NT2/D1 (cell line): ENCODE data around the gene SNRPD3.

Source experiments
- DNase-seq: peaks from one replicate; pipeline ENCODE4 v3.0.0-alpha.2; 2011; ENCODE audit warnings: low read depth, low spot score
- H3K27me3 ChIP-seq: 2 replicates; pipeline ENCODE4 v1.6.0; 2011; ENCODE audit warnings: mild to moderate bottlenecking; ENCODE audit not compliant: insufficient read length, insufficient read depth
- H3K36me3 ChIP-seq: 2 replicates; pipeline ENCODE4 v1.6.1; 2011; ENCODE audit warnings: mild to moderate bottlenecking, low read length, mixed read lengths; ENCODE audit not compliant: insufficient read depth, insufficient read length
- H3K4me1 ChIP-seq: 2 replicates; pipeline ENCODE4 v1.5.1; 2011; ENCODE audit not compliant: insufficient read depth, insufficient read length
- H3K4me3 ChIP-seq: 2 replicates; pipeline ENCODE4 v1.5.1; 2011; ENCODE audit warnings: low read depth; ENCODE audit not compliant: insufficient read length
- H3K9ac ChIP-seq: 2 replicates; pipeline ENCODE4 v1.6.0; 2011; ENCODE audit warnings: low read depth; ENCODE audit not compliant: insufficient read length
- H3K9me3 ChIP-seq: 2 replicates; pipeline ENCODE4 v1.5.1; 2011; ENCODE audit warnings: mild to moderate bottlenecking, low read length; ENCODE audit not compliant: insufficient read depth
- SUZ12 ChIP-seq: IDR thresholded peaks from 2 replicates; pipeline ENCODE4 v1.6.1; 2011; ENCODE audit not compliant: insufficient read length, insufficient read depth; ENCODE audit errors: extremely low read depth
- YY1 ChIP-seq: IDR thresholded peaks from 2 replicates; pipeline ENCODE4 v1.6.1; 2011; ENCODE audit not compliant: insufficient read length, insufficient read depth
- ZNF274 ChIP-seq: IDR thresholded peaks from 2 replicates; pipeline ENCODE4 v1.6.1; 2011; ENCODE audit warnings: mild to moderate bottlenecking, low read depth, low read length

SNRPD3 gene

GRCh38 chr22:24536089-24536488, 19.7 kb upstream of the SNRPD3 start:
- H3K9me3 ChIP-seq, result no peaks in the 10 kb centered on the region
- H3K9ac ChIP-seq, result no peak overlapping the region
- peaks cover 13% of the 10 kb centered on the region for H3K36me3 ChIP-seq
- no peak overlapping the region for H3K4me3 ChIP-seq
- no peak for TF ChIP-seq SUZ12
- TF ChIP-seq ZNF274, result no peak
- no peak for TF ChIP-seq YY1
- peaks cover 1% of the 10 kb centered on the region for H3K4me1 ChIP-seq
- no peaks in the 10 kb centered on the region for H3K27me3 ChIP-seq
- no peak for DNase-seq

- no peak for DNase-seq
- TF ChIP-seq YY1, result no peak
- TF ChIP-seq ZNF274, result no peak
- no peak for TF ChIP-seq SUZ12
- Histone ChIP-seq H3K9ac (no peak overlapping the region), H3K36me3 (peaks cover 54% of the 10 kb centered on the region), H3K9me3 (no peaks in the 10 kb centered on the region), H3K27me3 (no peaks in the 10 kb centered on the region), H3K4me1 (peaks cover 4% of the 10 kb centered on the region), H3K4me3 (no peak overlapping the region)
Observed at GRCh38 chr22:24540470-24540869, 15.3 kb upstream of the SNRPD3 start.

DNA sequence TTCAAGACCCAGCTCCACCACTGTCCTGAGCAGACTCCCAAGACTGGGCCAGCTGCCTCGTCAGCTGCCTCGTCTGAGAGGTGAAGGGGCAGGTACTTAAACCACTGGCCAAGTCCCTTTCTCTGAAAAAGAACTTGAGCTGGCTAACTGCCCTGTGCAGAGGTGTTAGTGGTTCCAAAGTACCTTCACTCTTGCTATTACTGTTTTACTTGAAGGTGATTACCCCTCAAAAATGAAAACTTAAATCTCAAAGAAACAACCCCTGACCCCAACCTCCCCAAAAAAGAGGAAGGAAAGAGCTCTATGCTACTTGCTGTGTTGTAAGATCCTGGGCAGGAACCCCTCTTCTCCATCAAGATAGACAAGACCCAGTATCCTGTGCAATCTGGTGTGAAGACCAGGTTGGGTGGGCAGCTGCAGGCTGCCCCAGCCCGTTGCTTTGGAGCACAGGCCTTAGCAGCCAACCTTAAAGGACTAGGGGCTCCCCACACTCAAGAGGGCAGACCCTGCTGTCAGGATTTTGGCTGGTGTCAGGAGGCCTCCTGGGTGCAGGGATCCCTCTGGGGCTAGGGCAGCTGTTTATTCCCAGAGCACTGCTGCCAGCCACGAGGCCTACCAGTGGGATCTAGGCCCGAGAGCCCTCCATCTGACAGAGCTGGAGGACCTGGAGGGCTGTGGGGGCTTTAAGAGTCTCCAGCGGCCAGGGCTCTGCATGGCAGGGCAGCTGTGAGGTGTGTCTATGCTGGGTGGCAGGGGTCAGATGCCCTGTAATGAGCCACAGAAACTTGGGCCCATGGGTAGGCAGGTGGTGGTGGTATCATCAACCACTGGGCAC, 13.9 kb upstream of the SNRPD3 start:
- H3K9ac ChIP-seq, result no peak overlapping the region
- peaks cover 62% of the 10 kb centered on the region for H3K36me3 ChIP-seq
- no peak for DNase-seq
- H3K4me1 ChIP-seq, result peaks cover 6% of the 10 kb centered on the region
- no peak for TF ChIP-seq ZNF274
- no peak for TF ChIP-seq YY1
- no peak for TF ChIP-seq SUZ12
- H3K9me3 ChIP-seq, result no peaks in the 10 kb centered on the region
- no peaks in the 10 kb centered on the region for H3K27me3 ChIP-seq
- H3K4me3 ChIP-seq, result no peak overlapping the region

DNA sequence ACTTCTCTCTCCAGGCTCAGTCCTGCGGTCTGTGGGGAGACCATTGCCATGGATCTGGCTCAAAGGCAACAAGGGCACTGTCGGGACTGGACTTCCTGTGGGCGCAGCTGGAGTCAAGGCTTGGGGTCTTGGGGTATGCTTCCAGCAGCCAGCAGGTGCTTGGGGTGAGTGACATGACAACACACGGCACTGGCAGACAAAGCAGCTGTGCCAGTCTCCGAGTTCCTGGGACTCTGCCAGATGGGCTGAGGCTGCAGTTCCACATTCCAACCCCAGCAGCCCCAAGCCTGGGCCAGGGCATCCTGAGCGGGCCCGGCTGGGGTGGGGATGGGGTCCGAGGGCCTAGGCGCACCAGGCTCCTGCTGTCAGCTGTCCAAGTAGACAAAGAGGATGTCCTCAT, 13.2 kb upstream of the SNRPD3 start:
- no peak for DNase-seq
- no peaks in the 10 kb centered on the region for H3K27me3 ChIP-seq
- H3K36me3 ChIP-seq, result peaks cover 69% of the 10 kb centered on the region
- no peaks in the 10 kb centered on the region for H3K9me3 ChIP-seq
- no peak overlapping the region for H3K4me3 ChIP-seq
- TF ChIP-seq SUZ12 (no peak), YY1 (no peak), ZNF274 (no peak)
- peaks cover 6% of the 10 kb centered on the region for H3K4me1 ChIP-seq
- H3K9ac ChIP-seq, result no peak overlapping the region

DNA sequence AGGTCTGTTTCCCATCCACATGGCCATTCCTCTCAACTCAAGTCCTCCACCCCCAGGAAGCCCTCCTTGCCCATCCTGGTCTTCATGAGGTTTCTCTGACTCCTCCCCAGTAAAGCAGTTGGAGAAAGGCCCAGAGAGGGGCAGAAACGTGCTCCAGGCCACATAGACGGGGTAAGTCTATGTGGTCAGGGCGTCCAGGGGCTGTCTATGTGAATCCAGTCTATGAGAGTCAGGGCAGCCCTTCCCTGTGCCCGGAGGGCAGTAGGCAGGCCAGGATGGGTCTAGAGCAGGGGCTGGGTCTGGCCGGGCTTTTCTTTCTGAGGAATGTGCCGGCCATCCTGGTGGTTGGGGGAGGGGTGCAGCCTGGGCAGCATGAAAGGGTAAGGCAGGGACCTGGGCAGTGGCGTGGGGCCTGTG, 12.6 kb upstream of the SNRPD3 start:
- no peak overlapping the region for H3K4me3 ChIP-seq
- no peak for TF ChIP-seq SUZ12
- no peak for TF ChIP-seq ZNF274
- TF ChIP-seq YY1, result no peak

DNA sequence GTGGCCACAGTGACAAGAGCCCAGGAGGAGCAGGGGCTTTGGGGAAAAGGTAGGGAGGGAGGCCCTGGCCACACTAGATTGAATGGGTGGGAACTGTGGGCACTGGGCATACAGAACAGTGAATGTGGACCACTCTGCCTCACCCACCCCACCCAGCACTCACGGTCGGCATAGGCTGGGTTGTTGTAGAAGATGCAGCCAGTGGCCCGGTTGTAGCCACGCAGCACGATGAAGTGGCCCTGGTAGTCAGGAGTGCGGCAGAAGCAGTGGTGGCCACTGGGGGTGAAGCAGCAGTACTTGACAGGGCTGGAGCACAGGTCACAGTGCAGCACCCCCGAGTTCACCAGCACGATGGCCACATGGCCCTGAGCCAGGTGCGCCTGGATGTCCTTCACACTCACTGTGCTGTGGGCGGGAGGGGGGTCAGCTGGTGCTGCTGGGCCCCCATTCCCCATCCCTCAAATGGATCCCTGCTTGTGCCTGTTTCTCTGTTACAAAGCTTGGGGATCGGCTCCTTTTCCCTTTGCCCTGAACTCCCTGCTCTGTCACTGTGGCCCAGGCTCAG, 12.0 kb upstream of the SNRPD3 start:
- Histone ChIP-seq H3K27me3 (no peaks in the 10 kb centered on the region), H3K9ac (peak overlapping the region; percentile 8), H3K9me3 (no peaks in the 10 kb centered on the region), H3K4me3 (no peak overlapping the region), H3K36me3 (peaks cover 80% of the 10 kb centered on the region), H3K4me1 (peaks cover 6% of the 10 kb centered on the region)
- TF ChIP-seq ZNF274 (no peak), SUZ12 (no peak), YY1 (no peak)
- no peak for DNase-seq

More for the DNA sequence above, 12.6 kb upstream of the SNRPD3 start:
- H3K9ac ChIP-seq, result no peak overlapping the region
- peaks cover 75% of the 10 kb centered on the region for H3K36me3 ChIP-seq
- peaks cover 6% of the 10 kb centered on the region for H3K4me1 ChIP-seq
- H3K27me3 ChIP-seq, result no peaks in the 10 kb centered on the region
- DNase-seq, result no peak
- no peaks in the 10 kb centered on the region for H3K9me3 ChIP-seq

GRCh38 chr22:24548812-24549211, 7.0 kb upstream of the SNRPD3 start:
- Histone ChIP-seq H3K4me1 (peaks cover 7% of the 10 kb centered on the region), H3K9ac (no peak overlapping the region), H3K4me3 (no peak overlapping the region), H3K27me3 (no peaks in the 10 kb centered on the region), H3K9me3 (no peaks in the 10 kb centered on the region), H3K36me3 (peaks cover 62% of the 10 kb centered on the region)
- no peak for TF ChIP-seq ZNF274
- TF ChIP-seq SUZ12, result no peak
- no peak for TF ChIP-seq YY1
- no peak for DNase-seq
